ENCODE data around the gene IGF1R. TPM values are rescaled to one million over a fixed set of nuclear protein-coding genes. Genes with fewer than 3 reads are reported as not detected.

The IGF1R gene
- total and polyA plus RNA-seq, 2 of the 13 experiments (the other 11 are each of a cell fraction or from before 2014, with no cell fraction given): 15.9 to 18.4 TPM

- TF ChIP-seq CHCHD3 (CRISPR knock-in tag; IDR thresholded peaks at IDR 0.05): no peak
- no peak for TF ChIP-seq E2F2 (CRISPR knock-in tag; IDR thresholded peaks at IDR 0.05; ENCODE audit: borderline replicate concordance)
- no peak for TF ChIP-seq ZNF224 (CRISPR knock-in tag; IDR thresholded peaks at IDR 0.05)
- peak; percentile 50; the same call in 1 of the 2 replicates for TF ChIP-seq ZNF598 (CRISPR knock-in tag; IDR thresholded peaks at IDR 0.05; ENCODE audit: borderline replicate concordance)
- TF ChIP-seq SP1 (IDR thresholded peaks at IDR 0.05): no peak
- no peak for TF ChIP-seq SP1 (CRISPR knock-in tag; IDR thresholded peaks at IDR 0.05)
- no peak for TF ChIP-seq ZFP36L2 (CRISPR knock-in tag; IDR thresholded peaks at IDR 0.05)
- TF ChIP-seq CHD2 (IDR thresholded peaks at IDR 0.05; ENCODE audit: low read depth, low read length): no peak
- no peak for TF ChIP-seq ZNF225 (CRISPR knock-in tag; IDR thresholded peaks at IDR 0.05)
- no peak for TF ChIP-seq PHF20 (CRISPR knock-in tag; IDR thresholded peaks at IDR 0.05)
- peak; percentile 31; the same call in 1 of the 2 replicates for TF ChIP-seq BORCS8-MEF2B (CRISPR knock-in tag; IDR thresholded peaks at IDR 0.05)
- no peak for TF ChIP-seq ONECUT2 (CRISPR knock-in tag; IDR thresholded peaks at IDR 0.05)
- no peak for TF ChIP-seq SP140L (CRISPR knock-in tag; IDR thresholded peaks at IDR 0.05; ENCODE audit: borderline replicate concordance)
- TF ChIP-seq ZFP37 (CRISPR knock-in tag; IDR thresholded peaks at IDR 0.05; ENCODE audit: borderline replicate concordance): no peak
- no peak for TF ChIP-seq ZNF569 (CRISPR knock-in tag; IDR thresholded peaks at IDR 0.05; ENCODE audit: borderline replicate concordance)
- peak; percentile 57; the same call in 1 of the 2 replicates for TF ChIP-seq ZBTB37 (CRISPR knock-in tag; IDR thresholded peaks at IDR 0.05)
- TF ChIP-seq GMEB2 (CRISPR knock-in tag; IDR thresholded peaks at IDR 0.05; ENCODE audit: low read depth): no peak
- TF ChIP-seq POLR2A (IDR thresholded peaks at IDR 0.05; ENCODE audit: insufficient read depth in 1 of 2, low read depth in 2 of 2, low read length in 2 of 2): peak in 1 of 2 experiments; percentile 30; a peak in 2 of 4 replicates
- no peak for TF ChIP-seq PRDM10 (CRISPR knock-in tag; IDR thresholded peaks at IDR 0.05; ENCODE audit: low read depth)
- TF ChIP-seq PLSCR1 (CRISPR knock-in tag; IDR thresholded peaks at IDR 0.05; ENCODE audit: borderline replicate concordance): no peak
- TF ChIP-seq ZNF10 (CRISPR knock-in tag; IDR thresholded peaks at IDR 0.05; ENCODE audit: borderline replicate concordance, low read depth): no peak
- TF ChIP-seq FOSL2 (CRISPR knock-in tag; IDR thresholded peaks at IDR 0.05): no peak
Measured at GRCh38 chr15:98650417-98651035, 2.2 kb downstream of the IGF1R start (continued).
